MCF 10A (cell line): Measurements from ENCODE around the gene CSTPP1. TPM values are rescaled to one million over a fixed set of nuclear protein-coding genes. Genes with fewer than 3 reads are reported as not detected.

ENCODE experiments used
- BruUV-seq: library from RNA; stranded (reverse); fragments of 400-500 nt; replicated peaks from 2 replicates; lab custom pipeline; 2021; lab: Mats Ljungman, UMichigan
- CTCF ChIA-PET: fragments of 300-600 bp; sonication (Branson Sonifier 250); formaldehyde crosslinking; extraction: SDS; loops from one replicate; lab custom pipeline; 2021; ENCODE audit warnings: antibody characterized with exemption, inconsistent platforms; lab: Yijun Ruan, JAX
- POLR2A ChIA-PET: fragments of 300-600, 350-650 bp; sonication (Branson Sonifier 250); formaldehyde crosslinking; extraction: SDS; loops from one replicate; lab custom pipeline; 2020; ENCODE audit warnings: antibody characterized with exemption, inconsistent platforms; lab: Yijun Ruan, JAX
- DNase-seq: peaks from one replicate; pipeline ENCODE4 v3.0.0-alpha.2; 2018; ENCODE audit not compliant: unreplicated experiment
- H3K27ac Mint-ChIP-seq: one replicate; pipeline ENCODE4 v1.8.0; 2022; ENCODE audit warnings: mild to moderate bottlenecking, low read depth, mixed read lengths; ENCODE audit not compliant: unreplicated experiment
- H3K27me3 Mint-ChIP-seq: one replicate; pipeline ENCODE4 v1.8.0; 2022; ENCODE audit warnings: mixed read lengths; ENCODE audit not compliant: insufficient read depth, unreplicated experiment
- H3K36me3 Mint-ChIP-seq: one replicate; pipeline ENCODE4 v1.8.0; 2022; ENCODE audit warnings: mild to moderate bottlenecking, moderate library complexity, mixed read lengths; ENCODE audit not compliant: insufficient read depth, unreplicated experiment
- H3K4me1 Mint-ChIP-seq: one replicate; pipeline ENCODE4 v1.8.0; 2022; ENCODE audit warnings: mixed read lengths; ENCODE audit not compliant: insufficient read depth, unreplicated experiment
- H3K4me3 Mint-ChIP-seq: one replicate; pipeline ENCODE4 v1.8.0; 2022; ENCODE audit warnings: mild to moderate bottlenecking, moderate library complexity, mixed read lengths; ENCODE audit not compliant: unreplicated experiment
- H3K9me3 Mint-ChIP-seq: one replicate; pipeline ENCODE4 v1.8.0; 2022; ENCODE audit warnings: mixed read lengths; ENCODE audit not compliant: unreplicated experiment
- CTCF ChIP-seq: fragments of 200-600 bp; IDR thresholded peaks from one replicate; pipeline ENCODE4 v1.8.0; 2022; ENCODE audit warnings: antibody characterized with exemption, mild to moderate bottlenecking; ENCODE audit not compliant: unreplicated experiment
- intact Hi-C: fragments of 100-400 bp; cut with micrococcal nuclease; formaldehyde crosslinking; loops from 2 replicates; pipeline ENCODE4 v1.14.1; 2022
- total RNA-seq: library from RNA; stranded (reverse); gene quantifications from 2 replicates; pipeline ENCODE4 v1.2.3, GENCODE V29; 2022

CSTPP1 gene
- total RNA-seq, 1 experiment from 2014 or later, result 19.2 TPM

- no TSS peak for BruUV-seq
- Mint-ChIP-seq H3K36me3 (peaks cover 48% of the 10 kb centered on the region), H3K4me3 (no peak overlapping the region), H3K27me3 (no peaks in the 10 kb centered on the region), H3K27ac (no peak overlapping the region), H3K4me1 (no peaks in the 10 kb centered on the region), H3K9me3 (no peaks in the 10 kb centered on the region)
- intact Hi-C loops, result no loop called here
- ChIA-PET POLR2A (interaction anchor here (0.6 to 1.8 kb wide), 8 partner anchors 8 to 569 kb away, joined by 3 to 8 read pairs (median 4); partner anchors contain the start of genes AMBRA1 and ARFGAP2), CTCF (interaction anchor here (0.5 to 5.0 kb wide), 20 partner anchors 9 to 821 kb away, joined by 3 to 38 read pairs (median 4); no protein-coding TSS in a partner anchor)
- DNase-seq, result no peak
- no peak for TF ChIP-seq CTCF
Measured at GRCh38 chr11:47162426-47162825, 225.9 kb downstream of the CSTPP1 start.

GRCh38 chr11:47163193-47163592, 226.6 kb downstream of the CSTPP1 start:
- no TSS peak for BruUV-seq
- H3K36me3 Mint-ChIP-seq, result peaks cover 56% of the 10 kb centered on the region
- H3K4me3 Mint-ChIP-seq, result no peak overlapping the region
- no peaks in the 10 kb centered on the region for H3K9me3 Mint-ChIP-seq
- no peak overlapping the region for H3K27ac Mint-ChIP-seq
- intact Hi-C loops, result no loop called here
- ChIA-PET CTCF (interaction anchor here (0.5 to 5.0 kb wide), 14 partner anchors 9 to 820 kb away, joined by 3 to 38 read pairs (median 5); no protein-coding TSS in a partner anchor), POLR2A (interaction anchor here (0.6 to 1.8 kb wide), 8 partner anchors 8 to 246 kb away, joined by 3 to 8 read pairs (median 4); no protein-coding TSS in a partner anchor)
- no peak for DNase-seq
- H3K27me3 Mint-ChIP-seq, result no peaks in the 10 kb centered on the region
- no peaks in the 10 kb centered on the region for H3K4me1 Mint-ChIP-seq
- TF ChIP-seq CTCF, result no peak

- CTCF ChIA-PET, result interaction anchor here (1.2 to 5.0 kb wide), 4 partner anchors 8 to 276 kb away, joined by 5 to 38 read pairs (median 12); no protein-coding TSS in a partner anchor
- H3K27ac Mint-ChIP-seq, result no peak overlapping the region
- no peaks in the 10 kb centered on the region for H3K4me1 Mint-ChIP-seq
- no peaks in the 10 kb centered on the region for H3K9me3 Mint-ChIP-seq
- no peak for DNase-seq
- no peaks in the 10 kb centered on the region for H3K27me3 Mint-ChIP-seq
- peaks cover 55% of the 10 kb centered on the region for H3K36me3 Mint-ChIP-seq
- intact Hi-C loops, result no loop called here
- POLR2A ChIA-PET, result interaction anchor here (0.6 to 1.8 kb wide), 3 partner anchors 9 to 98 kb away, joined by 3 to 6 read pairs (median 5); no protein-coding TSS in a partner anchor
- no TSS peak for BruUV-seq
- no peak for TF ChIP-seq CTCF
- H3K4me3 Mint-ChIP-seq, result no peak overlapping the region
Measured at GRCh38 chr11:47163898-47164297, 227.3 kb downstream of the CSTPP1 start.

GRCh38 chr11:47164321-47164720, 227.8 kb downstream of the CSTPP1 start:
- intact Hi-C loops, result no loop called here
- Mint-ChIP-seq H3K9me3 (no peaks in the 10 kb centered on the region), H3K4me3 (no peak overlapping the region), H3K27me3 (no peaks in the 10 kb centered on the region), H3K36me3 (peaks cover 56% of the 10 kb centered on the region), H3K4me1 (no peaks in the 10 kb centered on the region), H3K27ac (no peak overlapping the region)
- BruUV-seq, result TSS peak; percentile 12
- ChIA-PET POLR2A (no interaction called here), CTCF (interaction anchor here (2.8 to 5.0 kb wide), 2 partner anchors 11 to 273 kb away, joined by 17 to 38 read pairs; no protein-coding TSS in a partner anchor)
- DNase-seq, result no peak
- TF ChIP-seq CTCF, result no peak
